GM12878 (cell line): ENCODE results near the gene LIMS1. TPM values are rescaled to one million over a fixed set of nuclear protein-coding genes. Genes with fewer than 3 reads are reported as not detected.

Experiments used
- ATAC-seq: fragments of 200-7000 bp; cut with Tn5 transposase; 3 replicates; pipeline ENCODE4 v1.9.1; 2020; ENCODE audit warnings: mild to moderate bottlenecking, moderate library complexity
- BruUV-seq: library from RNA; stranded (reverse); fragments of 400-500 nt; replicated peaks from 2 replicates; lab custom pipeline; 2021; lab: Mats Ljungman, UMichigan
- CTCF ChIA-PET: fragments of 300-600 bp; sonication (Branson Sonifier 250); formaldehyde crosslinking; extraction: SDS; loops from one replicate; lab custom pipeline; 2021; ENCODE audit warnings: inconsistent platforms; lab: Yijun Ruan, JAX
- POLR2A ChIA-PET: fragments of 350-600 bp; formaldehyde crosslinking; extraction: SDS; loops from one replicate; lab custom pipeline; 2021; ENCODE audit warnings: inconsistent platforms; lab: Charles Lee
- RAD21 ChIA-PET: fragments of 300-600 bp; sonication (Branson Sonifier 250); formaldehyde crosslinking; loops from one replicate; lab custom pipeline; 2023; ENCODE audit warnings: antibody characterized with exemption; ENCODE audit not compliant: unreplicated experiment; lab: Charles Lee
- SMC1A ChIA-PET: fragments of 300-600 bp; sonication (Branson Sonifier 250); formaldehyde crosslinking; loops from one replicate; lab custom pipeline; 2023; ENCODE audit not compliant: unreplicated experiment, uncharacterized antibody; lab: Charles Lee
- DNase-seq: peaks from one replicate; pipeline ENCODE4 v3.0.0-alpha.2; 2011; ENCODE audit warnings: low read depth, low spot score
- FAIRE-seq: peaks from 3 replicates; lab custom pipeline; 2011; peaks lifted over from hg19 to GRCh38; lab: Jason Lieb, UNC
- H2AFZ ChIP-seq: 2 replicates; pipeline ENCODE4 v1.6.0; 2011; ENCODE audit warnings: low read depth, low read length, control low read depth; ENCODE audit not compliant: control insufficient read depth
- H3K27ac ChIP-seq: 2 replicates; pipeline ENCODE4 v1.5.1; 2011; ENCODE audit warnings: control low read depth; ENCODE audit not compliant: control insufficient read depth, insufficient read depth
- H3K27me3 ChIP-seq, 2 experiments: replicated peaks in 1 of 2; 2 replicates each; pipeline versions ENCODE4 v1.6.0 to v1.6.1; 2011; ENCODE audit warnings: low read length in 1 of 2; ENCODE audit not compliant: control insufficient read depth in 2 of 2, insufficient read depth in 2 of 2
- H3K36me3 ChIP-seq, 2 experiments: 2 replicates each; pipeline ENCODE4 v1.5.1; 2011; ENCODE audit warnings: low read length in 1 of 2; ENCODE audit not compliant: control insufficient read depth in 2 of 2, insufficient read depth in 2 of 2
- H3K4me1 ChIP-seq: 2 replicates; pipeline ENCODE4 v1.6.1; 2011; ENCODE audit warnings: mild to moderate bottlenecking, low read length, moderate library complexity, mixed read lengths; ENCODE audit not compliant: control insufficient read depth, insufficient read depth
- H3K4me2 ChIP-seq: 2 replicates; pipeline ENCODE4 v1.6.0; 2011; ENCODE audit warnings: control low read depth; ENCODE audit not compliant: control insufficient read depth, insufficient read depth
- H3K4me3 ChIP-seq: fragments of 200-600 bp; sonication (generic); 2 replicates; pipeline ENCODE4 v1.5.1; 2016
- H3K79me2 ChIP-seq: 2 replicates; pipeline ENCODE4 v1.6.0; 2011; ENCODE audit warnings: low read length; ENCODE audit not compliant: control insufficient read depth, insufficient read depth
- H3K9ac ChIP-seq: 2 replicates; pipeline ENCODE4 v1.8.0; 2011; ENCODE audit warnings: low read length, control low read depth, mixed read lengths; ENCODE audit not compliant: control insufficient read depth, insufficient read depth
- H3K9me3 ChIP-seq: replicated peaks from 3 replicates; pipeline ENCODE4 v1.5.1; 2011; ENCODE audit warnings: mild to moderate bottlenecking, low read length; ENCODE audit not compliant: control insufficient read depth, insufficient read depth
- H4K20me1 ChIP-seq: 2 replicates; pipeline ENCODE4 v1.6.0; 2011; ENCODE audit not compliant: control insufficient read depth, insufficient read depth
- BCL11A ChIP-seq: IDR thresholded peaks from 2 replicates; pipeline ENCODE4 v1.6.1; 2011; ENCODE audit warnings: low read depth, low read length
- CEBPB ChIP-seq, 2 experiments: fragments of 150-350 bp in 1 of 2; IDR thresholded peaks; 2 replicates each; pipeline ENCODE4 v1.6.1; 2012 to 2014; ENCODE audit warnings: low read depth in 2 of 2, low read length in 2 of 2, borderline replicate concordance in 1 of 2, inconsistent platforms in 1 of 2
- CEBPZ ChIP-seq: fragments of 150-350 bp; IDR thresholded peaks from 2 replicates; pipeline ENCODE4 v1.6.1; 2016; ENCODE audit warnings: low read depth, low read length
- ETV6 ChIP-seq, 2 experiments: fragments of 450-650 bp in 1 of 2; IDR thresholded peaks in 1 of 2; conservative IDR thresholded peaks in 1 of 2; 2 replicates each; pipeline ENCODE4 v1.6.1; 2014; ENCODE audit warnings: antibody characterized with exemption in 1 of 2, borderline replicate concordance in 1 of 2, low read depth in 1 of 2, mild to moderate bottlenecking in 1 of 2, moderate library complexity in 1 of 2
- FOXK2 ChIP-seq: fragments of 450-650 bp; IDR thresholded peaks from 2 replicates; pipeline ENCODE4 v1.6.1; 2017; ENCODE audit warnings: mild to moderate bottlenecking, moderate library complexity
- GATAD2B ChIP-seq: fragments of 450-650 bp; conservative IDR thresholded peaks from 2 replicates; pipeline ENCODE4 v1.6.1; 2017; ENCODE audit warnings: low read depth, mild to moderate bottlenecking, moderate library complexity
- HDAC6 ChIP-seq: fragments of 200-600 bp; sonication (generic); IDR thresholded peaks from one replicate; pipeline ENCODE4 v1.8.0; 2017; ENCODE audit warnings: antibody characterized with exemption; ENCODE audit not compliant: unreplicated experiment
- JUNB ChIP-seq: IDR thresholded peaks from 2 replicates; pipeline ENCODE4 v1.6.1; 2016; ENCODE audit warnings: antibody characterized with exemption, mild to moderate bottlenecking
- KDM1A ChIP-seq: fragments of 200-600 bp; sonication (generic); IDR thresholded peaks from 2 replicates; pipeline ENCODE4 v1.6.1; 2016; ENCODE audit warnings: borderline replicate concordance
- KLF5 ChIP-seq: fragments of 450-650 bp; IDR thresholded peaks from 2 replicates; pipeline ENCODE4 v1.6.1; 2014; ENCODE audit warnings: mild to moderate bottlenecking; ENCODE audit not compliant: partially characterized antibody
- RAD51 ChIP-seq: fragments of 450-650 bp; IDR thresholded peaks from 2 replicates; pipeline ENCODE4 v1.6.1; 2016; ENCODE audit warnings: moderate library complexity, mild to moderate bottlenecking, inconsistent platforms
- RCOR1 ChIP-seq: conservative IDR thresholded peaks from 2 replicates; pipeline ENCODE4 v1.6.1; 2012; ENCODE audit warnings: low read depth, low read length, improper control_type of control experiment
- RUNX3 ChIP-seq: IDR thresholded peaks from 2 replicates; pipeline ENCODE4 v1.6.1; 2012; ENCODE audit warnings: low read length, inconsistent platforms
- TARDBP ChIP-seq: IDR thresholded peaks from 2 replicates; pipeline ENCODE4 v1.6.1; 2016; ENCODE audit warnings: borderline replicate concordance
- USF1 ChIP-seq: IDR thresholded peaks from 2 replicates; pipeline ENCODE4 v1.6.1; 2011; ENCODE audit warnings: borderline replicate concordance, low read depth, mild to moderate bottlenecking, moderate library complexity, mixed read lengths, low read length; ENCODE audit not compliant: insufficient read depth; ENCODE audit errors: extremely low read length
- ZBED1 ChIP-seq: IDR thresholded peaks from 2 replicates; pipeline ENCODE4 v1.6.1; 2016; ENCODE audit warnings: borderline replicate concordance
- ZNF622 ChIP-seq: fragments of 450-650 bp; IDR thresholded peaks from 2 replicates; pipeline ENCODE4 v1.6.1; 2017; ENCODE audit warnings: mild to moderate bottlenecking, inconsistent platforms
- ZSCAN29 ChIP-seq: fragments of 450-650 bp; IDR thresholded peaks from 2 replicates; pipeline ENCODE4 v1.6.1; 2017; ENCODE audit warnings: mild to moderate bottlenecking, moderate library complexity
- WGBS: methylation state at CpG from one replicate; pipeline ENCODE4 v1.1.6; 2016; ENCODE audit warnings: low lambda C conversion rate; ENCODE audit not compliant: insufficient replicate concordance, insufficient coverage; ENCODE audit errors: missing lambda C conversion rate; 5-methylcytosine and 5-hydroxymethylcytosine counted together
- in situ Hi-C: fragments of 300-500 bp; cut with MboI; formaldehyde crosslinking; loops from 9 replicates; pipeline ENCODE4 v1.14.3; 2018; ENCODE audit warnings: mixed read lengths
- intact Hi-C: fragments of 100-400 bp; cut with micrococcal nuclease; formaldehyde crosslinking; loops from one replicate; pipeline ENCODE4 v1.14.2; 2022; ENCODE audit not compliant: unreplicated experiment
- polyA plus RNA-seq, 11 experiments: library from polyadenylated mRNA; depleted of rRNA in 4 of 11; unstranded in 6 of 11; stranded (reverse) in 5 of 11; fragments of >200 nt; fragmentation: Nextera tagmentation in 4 of 11; fragmentation: Illumina TruSeq in 1 of 11; extraction: Ambion mirVana in 4 of 11; extraction: Trizol in 1 of 11; gene quantifications; 1 replicate in 1 of 11; 2 replicates in 10 of 11; pipeline versions ENCODE4 v1.2.1 to v1.2.3, GENCODE V29; 2011 to 2016; ENCODE audit warnings: inconsistent platforms in 2 of 11, missing spikeins in 2 of 11, low read depth in 1 of 11
- total RNA-seq, 4 experiments: library from RNA; depleted of rRNA in 3 of 4; stranded (reverse); fragments of >200 nt in 3 of 4; fragmentation: Illumina TruSeq in 1 of 4; extraction: Trizol in 1 of 4; gene quantifications; 2 replicates each; pipeline versions ENCODE4 v1.2.1 to v1.2.3, GENCODE V29; 2013 to 2021
- TF ChIP-seq, protein P1 (sequence below): IDR thresholded peaks from 2 replicates; pipeline ENCODE4 v1.6.1; 2011; ENCODE audit warnings: low read depth, low read length, improper control_type of control experiment, borderline replicate concordance

The LIMS1 gene
- total and polyA plus RNA-seq, 10 of the 15 experiments (the other 5 are each of a cell fraction or from before 2014, with no cell fraction given): 15.7 to 98.1 (median 43.9) TPM

DNA sequence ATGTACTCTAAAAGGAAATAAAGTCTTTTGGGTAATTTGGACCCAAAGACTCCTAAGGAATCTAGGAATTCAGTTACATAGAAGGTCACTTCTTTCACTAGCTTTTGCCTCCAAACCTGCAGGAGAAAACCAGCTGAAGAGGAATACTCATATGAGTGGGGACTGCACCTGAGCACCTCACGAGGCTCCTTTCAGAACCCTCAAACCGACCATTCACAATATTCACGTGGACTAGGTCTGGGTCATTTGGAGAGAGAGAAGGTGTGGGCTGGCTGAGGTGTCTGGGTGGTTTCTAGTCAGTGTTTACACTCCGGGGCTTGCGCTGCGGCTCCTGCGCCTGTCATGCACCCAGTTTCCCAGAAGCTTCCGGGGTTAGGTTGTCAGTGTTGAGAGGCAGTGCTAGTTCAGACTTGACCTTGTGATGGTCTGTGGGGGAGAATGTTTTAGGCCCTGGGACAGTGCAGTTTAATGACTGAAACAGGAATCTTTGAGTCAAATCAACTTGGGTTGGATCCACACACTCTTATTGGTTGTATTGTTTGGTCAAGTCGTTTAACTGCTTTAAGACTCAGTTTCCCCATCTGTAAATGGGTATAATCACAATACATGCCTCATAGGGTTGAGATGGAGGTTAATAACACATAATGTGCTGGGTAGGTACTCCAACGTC, 78.4 kb downstream of the LIMS1 start:
- peak; percentile 91 for DNase-seq
- ChIA-PET RAD21 (interaction anchor here (1.0 to 10.2 kb wide), 9 partner anchors 9 to 164 kb away, joined by 3 to 441 read pairs (median 14); partner anchors contain the start of gene LIMS1), POLR2A (interaction anchor here (0.7 to 3.4 kb wide), 9 partner anchors 8 to 50 kb away, joined by 3 to 51 read pairs (median 9); no protein-coding TSS in a partner anchor), SMC1A (interaction anchor here (0.7 to 19.4 kb wide), 7 partner anchors 9 to 40 kb away, joined by 3 to 800 read pairs (median 5); no protein-coding TSS in a partner anchor), CTCF (interaction anchor here (0.6 to 10.4 kb wide), 6 partner anchors 9 to 393 kb away, joined by 3 to 441 read pairs (median 8); no protein-coding TSS in a partner anchor)
- BruUV-seq: no TSS peak
- H3K36me3 ChIP-seq: no peaks in the 10 kb centered on the region
- intact Hi-C loops (loop anchor here (1.0 kb wide), 3 partner anchors 18 to 24 kb away; no protein-coding TSS in a partner anchor), in situ Hi-C loops (no loop called here)
- peak overlapping the region; percentile 43 for H3K4me3 ChIP-seq
- no peaks in the 10 kb centered on the region for H3K9me3 ChIP-seq
- peaks cover 9% of the 10 kb centered on the region for H3K79me2 ChIP-seq
- H2AFZ ChIP-seq: no peak overlapping the region
- no peaks in the 10 kb centered on the region for H3K27me3 ChIP-seq
- peaks cover 4% of the 10 kb centered on the region; the same call in 1 of the 2 replicates for H4K20me1 ChIP-seq
- H3K4me1 ChIP-seq: peaks cover 56% of the 10 kb centered on the region
- peak overlapping the region; percentile 52 for H3K4me2 ChIP-seq
- no peak for FAIRE-seq
- H3K9ac ChIP-seq: no peak overlapping the region
- WGBS: 6% methylated on average over 10 of the region's 10 CpGs
- peak overlapping the region; percentile 85 for H3K27ac ChIP-seq
- peak; percentile 86 for ATAC-seq
- TF ChIP-seq ZNF622 (no peak), USF1 (peak; percentile 23), KDM1A (no peak), RUNX3 (peak; percentile 87), CEBPB (IDR thresholded peaks at IDR 0.05; ENCODE audit: borderline replicate concordance in 1 of 2, low read depth in 2 of 2, low read length in 2 of 2) (peak in 1 of 2 experiments; percentile 58; a peak in 1 of 4 replicates), ZBED1 (peak; percentile 69; the same call in 1 of the 2 replicates), FOXK2 (peak; percentile 89), TARDBP (0 out of 2 replicates have a peak, but pooled peaks have one; percentile 30), JUNB (peak; percentile 54), GATAD2B (0 out of 2 replicates have a peak, but pooled peaks have one; percentile 58), HDAC6 (no peak), CEBPZ (no peak), ZSCAN29 (no peak), KLF5 (peak; percentile 84), ETV6 (conservative IDR thresholded peaks at IDR 0.05 in 1 of 2, IDR thresholded peaks at IDR 0.05 in 1 of 2; ENCODE audit: borderline replicate concordance in 1 of 2, low read depth in 1 of 2) (peak in 1 of 2 experiments; percentile 75; a peak in 1 of 4 replicates), BCL11A (peak; percentile 93), RAD51 (peak; percentile 73; the same call in 1 of the 2 replicates), RCOR1 (0 out of 2 replicates have a peak, but pooled peaks have one; percentile 69)
- TF ChIP-seq, protein P1, sequence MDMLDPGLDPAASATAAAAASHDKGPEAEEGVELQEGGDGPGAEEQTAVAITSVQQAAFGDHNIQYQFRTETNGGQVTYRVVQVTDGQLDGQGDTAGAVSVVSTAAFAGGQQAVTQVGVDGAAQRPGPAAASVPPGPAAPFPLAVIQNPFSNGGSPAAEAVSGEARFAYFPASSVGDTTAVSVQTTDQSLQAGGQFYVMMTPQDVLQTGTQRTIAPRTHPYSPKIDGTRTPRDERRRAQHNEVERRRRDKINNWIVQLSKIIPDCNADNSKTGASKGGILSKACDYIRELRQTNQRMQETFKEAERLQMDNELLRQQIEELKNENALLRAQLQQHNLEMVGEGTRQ: no peak
